DMS 273 (cell line): ENCODE results near the gene RELT.

Experiments used
- DNase-seq: peaks from one replicate; lab custom pipeline; 2025; ENCODE audit not compliant: unreplicated experiment; lab: John Stamatoyannopoulos, UW

RELT gene, protein sequence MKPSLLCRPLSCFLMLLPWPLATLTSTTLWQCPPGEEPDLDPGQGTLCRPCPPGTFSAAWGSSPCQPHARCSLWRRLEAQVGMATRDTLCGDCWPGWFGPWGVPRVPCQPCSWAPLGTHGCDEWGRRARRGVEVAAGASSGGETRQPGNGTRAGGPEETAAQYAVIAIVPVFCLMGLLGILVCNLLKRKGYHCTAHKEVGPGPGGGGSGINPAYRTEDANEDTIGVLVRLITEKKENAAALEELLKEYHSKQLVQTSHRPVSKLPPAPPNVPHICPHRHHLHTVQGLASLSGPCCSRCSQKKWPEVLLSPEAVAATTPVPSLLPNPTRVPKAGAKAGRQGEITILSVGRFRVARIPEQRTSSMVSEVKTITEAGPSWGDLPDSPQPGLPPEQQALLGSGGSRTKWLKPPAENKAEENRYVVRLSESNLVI

DNA sequence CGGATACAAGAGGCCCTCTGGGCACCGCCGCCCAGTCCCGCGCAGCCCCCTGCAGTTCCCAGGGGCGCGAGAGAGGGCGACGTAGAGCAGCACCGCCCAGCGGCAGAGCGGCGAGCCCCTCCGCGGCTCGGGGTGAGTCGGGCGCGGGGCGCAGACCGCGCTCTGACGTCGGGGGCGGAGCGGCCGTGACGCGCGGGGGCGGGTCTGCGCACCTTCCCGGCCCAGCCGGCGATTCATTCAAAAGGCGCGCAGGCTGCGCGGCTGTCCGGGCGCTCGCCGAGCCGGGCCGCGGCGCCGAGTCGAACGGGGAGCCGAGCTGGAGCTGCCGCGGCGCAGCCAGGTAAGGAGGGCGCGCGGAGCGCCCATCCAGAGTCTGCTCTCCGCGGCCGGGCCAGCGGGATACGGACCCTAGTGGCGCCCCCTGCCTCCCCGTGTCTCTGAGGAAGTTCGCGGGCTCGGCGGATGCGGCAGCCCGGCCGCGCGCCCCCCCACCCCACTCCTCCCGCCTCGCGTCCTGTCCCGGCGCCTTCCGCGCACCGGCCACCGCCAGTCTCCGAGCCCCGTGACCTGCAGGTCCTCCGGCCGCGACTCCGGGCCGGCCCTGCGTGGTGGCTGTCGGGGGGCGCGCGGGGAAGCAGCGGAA lies at the start of gene RELT:
Gene RELT, plus strand, starts transcription at position 240 of the 643 bp plus-strand sequence. CDS start 12,738 bp downstream, outside the sequence.
- DNase-seq = peak; percentile 94

DNA sequence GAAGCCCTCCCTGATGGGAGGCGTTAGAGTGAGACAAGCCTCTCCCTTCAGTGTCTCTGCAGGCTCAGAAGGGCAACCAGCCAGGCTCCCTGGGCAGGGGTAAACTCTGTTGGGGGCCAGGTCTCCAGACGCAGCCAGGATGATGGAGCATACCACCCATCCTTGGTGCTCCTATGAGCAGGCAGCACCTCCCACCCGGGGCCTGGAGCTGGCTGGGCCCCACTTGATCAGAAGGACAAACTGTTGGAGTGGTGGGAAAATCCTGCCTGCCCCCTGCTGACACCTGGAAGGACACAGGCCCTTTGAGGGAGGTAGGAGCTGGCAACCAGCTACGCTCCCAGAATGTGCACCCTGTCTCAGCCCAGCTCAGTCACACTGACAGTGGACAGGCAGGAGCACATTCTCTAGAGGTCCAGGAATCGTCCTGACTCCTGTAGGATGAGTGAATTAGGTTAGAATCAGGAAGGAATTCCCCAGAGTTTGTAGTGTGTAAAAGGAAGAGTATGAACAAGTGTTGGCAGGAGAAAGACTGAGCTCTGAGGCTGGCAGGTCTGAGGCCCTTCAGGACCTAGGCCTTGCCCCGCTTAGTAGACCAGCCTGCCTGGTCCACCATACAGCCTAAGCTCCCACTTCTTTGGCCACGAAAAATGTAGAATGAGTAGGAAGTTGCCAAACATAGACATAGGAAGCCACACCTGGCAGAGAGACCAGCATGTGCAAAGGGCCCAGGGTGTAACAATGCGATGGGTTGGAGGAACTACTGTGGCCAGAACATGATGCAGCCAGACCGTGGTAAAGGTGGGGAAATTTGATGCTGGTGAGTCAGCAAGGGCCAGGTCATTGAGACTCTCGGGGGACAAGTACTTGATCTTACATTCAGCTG lies 49.0 kb upstream of the RELT start:
- DNase-seq = peak; percentile 29

DNA sequence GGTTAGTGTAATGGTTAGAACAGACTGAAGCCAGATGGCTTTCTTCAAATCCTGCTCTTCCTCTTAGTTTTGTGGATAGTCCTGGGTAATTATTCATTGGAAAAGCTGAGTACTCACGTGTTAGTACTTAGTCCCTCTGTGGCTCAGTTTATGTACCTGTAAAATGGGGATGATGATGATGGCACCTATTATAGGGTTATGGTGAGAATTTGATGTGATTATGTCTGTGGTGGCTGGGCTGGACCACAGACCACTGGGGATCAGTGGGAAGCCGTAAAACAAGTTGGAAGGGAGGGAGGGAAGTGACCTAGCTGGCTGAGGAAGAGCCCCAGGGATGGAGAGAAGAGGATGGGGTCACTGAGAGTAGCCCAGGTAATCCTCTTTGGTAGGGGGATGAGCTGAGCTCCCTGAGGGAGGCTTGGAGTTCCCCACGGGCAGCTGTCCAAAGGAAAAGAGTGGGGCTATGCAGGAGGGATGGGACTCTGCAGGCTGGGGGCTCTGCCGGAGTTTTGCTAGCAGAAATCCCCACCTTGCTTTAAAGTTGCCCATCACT lies 48.3 kb upstream of the RELT start:
- no peak for DNase-seq

DNA sequence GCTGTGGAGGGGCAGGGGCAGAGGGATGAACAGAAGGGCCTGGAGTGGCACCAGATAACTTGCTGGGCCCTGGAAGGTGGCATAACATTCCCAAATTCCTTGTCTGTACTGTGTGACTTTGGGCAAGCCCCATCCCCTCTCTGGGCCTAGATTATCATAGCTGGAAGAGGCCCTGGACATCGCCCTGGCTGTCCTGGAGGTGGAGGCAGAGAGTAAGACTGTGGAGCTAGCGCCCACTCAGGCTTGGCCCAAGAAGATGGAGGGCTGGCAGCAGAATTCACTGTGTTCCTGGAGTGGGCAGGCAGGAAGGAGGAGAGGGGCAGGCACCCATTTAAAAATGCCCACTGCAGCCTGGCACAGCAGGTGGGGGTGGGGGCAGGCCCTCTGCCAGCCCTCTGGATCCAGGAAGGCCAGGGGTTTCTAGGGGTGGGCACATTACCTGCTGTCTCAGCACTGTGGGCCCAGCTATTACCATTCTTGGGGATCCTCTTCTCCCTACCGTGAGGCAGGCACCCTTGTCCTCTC lies 45.6 kb upstream of the RELT start:
- peak; percentile 39 for DNase-seq

DNA sequence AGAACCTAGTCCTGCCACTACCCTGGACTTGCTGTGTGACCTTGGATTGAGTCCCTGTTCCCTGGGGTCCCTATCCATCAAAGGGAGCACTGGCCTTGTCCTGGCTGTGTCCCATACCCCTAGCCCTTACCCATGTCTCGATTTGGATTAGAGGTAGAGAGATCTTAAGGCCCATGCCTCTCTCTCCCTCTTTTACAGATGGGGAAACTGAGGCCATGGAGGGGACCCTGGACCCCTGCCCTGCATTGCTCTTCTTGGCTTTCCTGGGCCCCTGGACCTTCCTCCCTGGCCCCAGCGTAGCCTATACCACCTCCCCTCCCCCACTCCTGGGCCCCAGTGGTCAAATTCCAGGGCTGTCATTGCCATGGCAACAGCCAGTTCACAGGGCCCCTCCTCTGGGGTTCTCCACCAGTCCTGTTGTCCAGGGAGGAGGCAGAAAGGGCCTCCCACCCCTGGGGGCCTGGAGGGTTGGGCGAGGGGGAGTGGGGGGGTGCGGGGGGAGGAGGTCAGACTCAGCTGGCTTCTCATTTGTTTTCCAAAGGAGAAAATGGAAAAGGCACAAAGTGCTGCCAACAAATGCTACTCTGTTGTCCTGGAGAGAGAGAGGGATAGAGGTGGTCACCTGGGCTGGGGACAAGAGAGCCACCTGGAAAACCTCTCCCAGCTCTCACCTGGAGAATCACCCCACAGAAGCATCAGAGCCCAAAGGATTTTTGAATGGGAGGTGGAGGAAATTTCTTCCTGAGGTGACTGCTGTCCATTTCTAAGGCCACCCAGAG lies 44.9 kb upstream of the RELT start:
- no peak for DNase-seq

DNA sequence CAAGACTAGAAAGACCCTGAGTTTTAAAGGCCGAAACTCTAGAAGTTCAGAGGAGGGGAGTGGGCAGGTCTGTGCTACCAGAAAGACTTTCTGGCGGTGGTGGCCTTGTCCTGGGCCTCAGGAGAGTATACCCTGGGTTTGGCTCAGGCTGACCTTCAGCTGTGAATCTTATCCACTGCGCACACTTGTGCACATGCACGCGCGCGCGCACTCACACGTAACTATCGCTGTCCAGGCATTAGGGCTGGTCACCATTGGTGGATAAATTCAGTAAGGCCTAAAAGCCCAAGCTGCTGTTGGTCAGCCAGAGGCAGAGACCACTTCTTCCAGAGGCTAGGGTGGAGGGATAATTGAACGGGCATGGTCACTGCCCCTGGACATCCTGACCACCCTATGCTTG lies 43.0 kb upstream of the RELT start:
- no peak for DNase-seq

DNA sequence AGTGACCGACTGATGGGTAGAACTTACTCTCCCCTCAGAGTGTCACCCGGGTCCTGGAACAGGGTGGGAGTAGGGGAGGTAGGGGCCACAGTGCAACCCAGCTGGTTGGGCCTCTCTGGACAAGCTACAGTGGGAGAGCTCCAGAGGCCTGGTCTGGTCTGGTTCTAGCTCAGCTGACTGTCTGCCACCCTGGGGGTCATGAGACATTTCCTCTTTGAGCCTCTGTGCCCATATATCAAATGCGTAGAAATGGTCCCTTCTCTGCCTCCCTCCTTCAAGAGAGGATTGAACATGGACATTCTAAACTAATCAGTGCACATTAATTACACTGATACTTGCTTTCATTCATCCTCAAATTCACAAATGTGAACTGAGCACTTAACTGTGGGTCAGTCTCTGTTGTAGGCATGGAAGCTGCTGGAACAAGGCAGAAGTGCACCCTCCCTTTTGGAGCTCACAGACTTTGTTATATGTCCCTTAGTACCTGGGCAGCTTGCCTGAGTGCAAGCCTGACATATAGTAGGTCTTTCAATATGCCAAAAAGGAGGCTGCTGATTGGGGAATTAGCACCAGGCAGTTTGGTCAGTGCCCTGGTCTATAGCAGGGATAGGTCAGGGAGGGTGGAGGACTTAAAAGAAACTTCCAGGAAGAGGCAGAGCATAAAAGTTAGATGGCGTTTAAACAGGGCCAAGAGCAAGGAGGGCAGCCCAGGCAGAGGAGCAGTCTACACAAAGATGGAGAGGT lies 42.4 kb upstream of the RELT start:
- DNase-seq = no peak

DNA sequence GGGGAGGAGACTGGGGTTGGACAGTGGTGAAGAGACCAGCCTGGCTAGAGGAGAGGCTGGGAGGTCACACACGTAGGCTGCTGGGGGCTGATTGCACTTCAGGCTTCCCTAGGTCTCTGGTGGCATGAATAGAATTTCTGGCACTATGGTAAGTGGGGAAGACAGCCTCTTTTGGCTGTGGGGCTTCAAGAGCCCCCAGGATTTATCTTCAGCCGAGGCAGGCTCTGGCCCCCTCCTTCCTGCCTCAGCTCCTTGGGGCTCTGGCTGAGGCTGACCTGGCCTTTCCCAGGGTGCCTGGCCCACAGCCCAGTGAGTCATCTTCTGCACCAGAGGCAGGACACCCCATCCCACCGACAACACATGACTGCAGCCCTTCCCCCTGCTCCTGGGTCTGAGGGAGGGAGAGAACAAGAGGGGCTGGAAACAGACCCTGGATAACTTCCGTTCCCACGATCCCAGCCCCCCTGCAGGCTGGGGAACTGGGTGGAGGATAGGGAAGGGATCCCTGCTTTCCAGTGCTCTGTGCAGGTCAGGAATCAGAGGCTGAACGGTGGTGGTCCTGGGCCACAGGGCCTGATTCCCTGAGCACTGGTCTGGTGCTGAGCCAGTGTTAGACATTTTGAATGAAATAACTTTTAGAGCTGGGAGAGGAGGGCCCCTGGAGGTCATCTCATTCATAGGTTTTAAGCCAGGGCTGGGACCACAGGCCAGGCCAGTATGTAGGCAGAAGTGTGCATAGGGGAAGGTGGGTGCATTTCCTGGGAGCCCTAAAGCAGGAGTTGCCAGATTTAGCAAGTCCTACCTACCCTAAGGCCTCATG lies 41.6 kb upstream of the RELT start:
- peak; percentile 48 for DNase-seq

DNA sequence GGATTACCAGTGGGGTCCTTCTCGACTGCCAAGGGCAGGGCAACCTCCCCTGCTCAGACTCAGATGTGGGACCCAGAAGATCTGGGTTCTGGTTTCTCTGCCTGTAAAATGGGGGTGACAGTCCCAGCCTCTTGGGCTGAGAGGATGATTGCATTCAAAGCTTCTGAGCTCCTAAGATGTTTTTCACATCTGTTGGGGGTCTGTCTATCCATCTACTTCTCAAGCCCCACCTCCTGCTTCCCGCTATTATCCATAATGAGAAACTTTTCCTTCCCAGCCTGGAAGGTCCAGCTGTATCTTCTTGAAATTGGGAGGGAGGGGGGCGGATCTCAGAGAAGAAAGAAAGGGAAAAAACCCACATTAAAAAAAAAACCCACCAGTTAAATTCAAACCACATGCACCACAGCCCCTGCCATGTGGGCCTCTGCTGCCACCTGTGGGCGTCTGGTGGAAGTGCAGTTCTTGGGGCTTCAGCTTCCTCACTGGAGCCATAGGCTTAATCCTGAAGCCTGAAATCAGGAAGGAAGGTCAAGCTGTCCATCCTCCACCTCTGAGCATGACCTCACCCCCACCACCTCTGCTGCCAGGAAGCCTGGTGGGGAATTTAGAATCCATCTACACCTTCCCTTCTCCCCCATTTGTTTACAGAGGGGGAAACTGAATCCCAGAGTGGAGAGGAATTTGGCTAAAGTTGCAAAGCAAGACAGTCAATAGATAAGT lies 40.8 kb upstream of the RELT start:
- DNase-seq = peak; percentile 85

DNA sequence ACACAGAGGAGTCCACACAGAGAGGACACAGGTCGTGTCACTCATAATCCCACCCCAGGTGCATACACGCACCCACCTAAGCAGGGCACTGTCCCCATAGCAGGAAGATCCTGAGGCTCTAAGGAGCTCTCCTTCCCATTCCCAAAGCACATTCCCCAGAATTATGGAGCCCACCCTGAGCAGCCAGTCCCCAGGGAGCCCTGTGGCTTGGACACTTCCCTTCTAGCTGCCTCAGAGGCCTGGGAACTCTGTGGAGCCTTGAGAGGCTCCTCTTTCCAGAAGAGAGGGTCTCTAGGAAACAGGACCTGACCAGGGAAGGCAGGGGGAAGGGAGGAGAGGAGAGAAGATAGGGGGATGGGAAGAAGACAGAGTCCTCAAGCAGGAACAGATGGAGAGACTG lies 38.4 kb upstream of the RELT start:
- no peak for DNase-seq

DNA sequence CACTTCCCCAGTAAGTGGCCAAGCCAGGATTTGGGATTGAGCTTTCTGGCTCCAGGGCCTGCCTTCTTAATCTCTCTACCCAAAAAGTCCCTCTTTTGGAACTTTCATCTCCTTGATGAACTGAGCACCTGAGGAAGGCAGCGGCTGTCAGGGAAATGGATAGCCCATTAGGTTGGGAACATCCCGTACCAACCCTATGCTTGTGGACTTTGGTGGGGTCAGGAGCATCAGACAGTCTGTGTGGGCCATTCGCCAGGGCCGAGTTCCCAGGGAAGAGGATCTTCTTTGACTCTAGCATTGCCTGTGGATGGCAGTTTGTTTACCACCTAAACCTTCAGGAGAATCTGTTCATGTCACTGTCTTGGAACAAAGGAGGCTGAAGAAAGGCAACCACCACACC lies 37.9 kb upstream of the RELT start:
- no peak for DNase-seq

DNA sequence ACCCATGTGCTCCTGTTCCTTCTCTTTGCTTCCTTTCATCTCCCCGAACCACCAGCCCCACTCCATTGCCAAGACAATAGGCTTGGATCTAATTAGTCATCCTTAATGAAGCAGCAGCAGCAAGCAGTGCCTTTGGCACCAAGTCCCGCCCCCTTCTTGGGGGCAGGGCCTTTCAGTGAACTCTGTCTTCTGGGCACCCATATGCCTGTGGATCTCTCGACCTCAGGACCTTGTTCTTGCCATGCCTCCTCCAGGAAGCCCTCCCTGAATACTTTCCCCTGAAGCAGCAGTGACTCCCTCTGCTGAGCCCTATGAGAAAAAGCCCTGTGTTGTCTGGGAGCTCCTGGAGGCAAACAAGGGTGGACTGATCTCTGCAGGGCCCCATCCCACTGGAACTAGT lies 36.0 kb upstream of the RELT start:
- DNase-seq = no peak

DNA sequence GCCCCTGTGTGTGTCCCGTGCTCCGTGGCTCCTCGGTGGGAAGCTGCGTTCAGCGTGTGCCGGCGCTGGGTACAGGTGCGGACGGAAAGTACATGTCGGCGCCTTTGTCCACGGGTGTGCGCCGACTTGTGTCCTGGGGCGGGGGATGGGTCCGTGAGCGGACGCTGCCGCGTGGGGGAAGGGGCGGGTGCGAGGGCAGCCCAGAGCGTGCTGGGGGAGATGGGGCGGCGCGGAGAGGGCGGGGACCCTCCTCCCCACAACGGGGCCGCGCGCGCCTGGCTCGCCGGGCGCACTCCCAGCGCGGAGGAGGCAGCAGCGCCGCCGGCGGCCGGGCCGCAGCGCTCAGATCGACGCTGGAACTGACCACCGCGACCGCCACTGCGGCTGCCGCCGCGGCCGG lies 33.6 kb upstream of the RELT start:
- no peak for DNase-seq

DNA sequence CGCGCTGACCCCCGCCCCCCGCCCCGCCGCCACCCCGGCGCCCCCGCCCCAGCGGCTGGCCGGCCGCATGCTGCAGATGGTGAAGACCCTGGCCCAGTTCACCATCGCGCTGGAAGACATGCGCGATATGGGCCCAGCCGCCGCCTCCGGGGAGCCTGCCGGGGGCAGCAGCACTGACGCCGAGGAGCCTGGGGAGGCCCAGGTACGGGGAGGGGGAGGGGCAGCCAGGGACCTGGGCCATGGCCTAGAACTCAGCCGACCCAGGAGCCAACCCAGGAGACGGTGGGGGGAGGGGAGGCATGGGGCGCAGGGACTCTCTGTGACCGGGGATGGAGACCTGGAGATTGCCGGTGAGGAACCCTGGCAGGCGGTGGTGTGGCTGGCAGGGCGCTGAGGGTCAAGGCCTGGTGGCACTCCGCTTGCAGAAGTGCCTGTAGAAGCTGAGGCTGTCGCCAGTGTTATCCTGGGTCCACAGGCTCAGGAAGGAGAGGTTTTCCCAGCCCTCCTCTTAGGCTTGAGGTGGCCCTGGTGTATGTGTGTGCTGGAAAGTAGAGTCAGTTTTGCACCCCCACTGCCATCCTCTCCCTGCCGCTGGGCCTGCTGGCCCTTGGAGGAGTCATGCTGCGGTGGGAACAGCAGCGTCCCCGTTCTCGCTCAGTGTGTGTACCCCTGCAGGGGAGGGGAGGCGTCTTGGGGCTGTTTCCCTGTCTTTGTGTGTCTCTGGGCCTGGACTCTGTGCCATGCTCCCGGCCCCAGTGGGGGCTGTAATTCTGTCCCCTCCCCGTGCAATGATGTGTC lies 32.9 kb upstream of the RELT start:
- DNase-seq = no peak

DNA sequence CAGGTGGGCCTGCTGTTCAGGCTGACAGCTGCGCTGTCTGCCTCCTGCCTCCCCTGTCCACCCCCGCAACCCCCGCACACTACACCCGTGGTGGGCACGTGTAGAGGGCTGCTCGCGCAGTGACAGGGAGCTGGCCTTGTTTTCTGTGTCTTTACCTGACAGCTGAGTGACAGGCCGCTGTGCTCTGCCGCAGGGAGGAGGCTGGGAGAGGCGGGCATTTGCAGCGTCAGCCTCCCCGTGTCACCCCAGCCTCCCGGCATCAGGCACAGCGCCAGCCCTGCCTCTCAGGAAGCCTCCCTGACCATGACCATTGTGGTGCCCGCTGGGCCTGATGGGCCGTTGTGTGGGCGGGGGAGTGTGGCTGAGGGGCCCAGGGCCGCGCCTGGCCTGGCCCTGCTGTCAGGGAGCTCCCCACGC lies 32.0 kb upstream of the RELT start:
- DNase-seq = no peak

DNA sequence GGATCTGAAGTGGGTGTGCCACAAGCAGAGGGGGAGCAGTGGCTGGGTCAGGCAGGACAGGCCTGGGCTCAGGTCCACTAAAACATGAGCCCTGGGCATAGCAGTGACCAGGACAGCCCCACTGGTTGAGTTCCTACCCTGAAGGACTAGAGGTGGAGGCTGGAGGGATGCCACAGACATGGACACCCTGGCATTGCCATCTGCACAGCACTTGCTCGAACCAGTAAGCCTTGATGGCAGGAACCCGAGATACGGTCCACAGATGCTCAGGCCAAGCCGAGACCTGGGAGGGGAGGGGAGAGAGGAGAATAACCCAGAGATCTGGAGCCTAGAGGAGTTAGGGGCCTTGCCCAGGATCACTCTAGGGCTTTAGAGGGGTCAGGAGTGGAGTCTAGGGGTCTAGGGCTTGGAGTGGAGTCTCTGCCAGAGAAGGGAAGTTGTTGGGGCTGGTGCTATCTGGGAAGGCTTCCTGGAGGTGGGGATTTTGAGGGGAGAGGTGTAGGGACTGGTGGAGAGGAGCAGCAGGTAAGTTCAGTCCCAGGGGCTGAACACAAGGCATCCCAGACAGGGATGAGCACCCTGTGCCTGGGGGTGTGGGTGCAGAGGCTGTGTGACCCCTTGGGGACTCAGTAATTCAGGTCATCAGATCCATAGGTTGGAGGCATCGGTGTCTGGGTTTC lies 30.6 kb upstream of the RELT start:
- DNase-seq = no peak
